HCT116 (cell line): Measurements from ENCODE around the gene KY. TPM values are rescaled to one million over a fixed set of nuclear protein-coding genes. Genes with fewer than 3 reads are reported as not detected.

ENCODE experiments used
- ATAC-seq: fragments of 200-7000 bp; cut with Tn5 transposase; 2 replicates; pipeline ENCODE4 v1.9.1; 2020; ENCODE audit warnings: mild to moderate bottlenecking, moderate library complexity
- BruUV-seq: library from RNA; stranded (reverse); fragments of 400-500 nt; replicated peaks from 2 replicates; lab custom pipeline; 2021; lab: Mats Ljungman, UMichigan
- CTCF ChIA-PET: fragments of 300-600 bp; sonication (Branson Sonifier 250); formaldehyde crosslinking; loops from one replicate; lab custom pipeline; 2021; ENCODE audit warnings: antibody characterized with exemption; lab: Charles Lee
- POLR2A ChIA-PET: fragments of 300-600, 350-600 bp; sonication (Branson Sonifier 250); formaldehyde crosslinking; loops from one replicate; lab custom pipeline; 2021; ENCODE audit warnings: antibody characterized with exemption; lab: Charles Lee
- RAD21 ChIA-PET, 2 experiments: fragments of 300-600 bp; sonication (Branson Sonifier 250); formaldehyde crosslinking; loops; one replicate each; lab custom pipeline; 2023; ENCODE audit warnings: low total read pairs in 2 of 2; ENCODE audit not compliant: uncharacterized antibody in 2 of 2, unreplicated experiment in 2 of 2, low non-redundant PET in 1 of 2; lab: Charles Lee
- DNase-seq: peaks from one replicate; pipeline ENCODE4 v3.0.0-alpha.2; 2010; ENCODE audit warnings: low read depth, low spot score
- H2AFZ ChIP-seq: fragments of 200-600 bp; shearing (Covaris generic), sonication (generic); 2 replicates; pipeline ENCODE4 v1.6.1; 2017; ENCODE audit warnings: low read depth, mixed run types, mixed read lengths, antibody characterized with exemption, low read length; ENCODE audit not compliant: poor library complexity, severe bottlenecking
- H3K27ac ChIP-seq: 2 replicates; pipeline ENCODE4 v1.5.1; 2012; ENCODE audit warnings: low read depth, low read length
- H3K27me3 ChIP-seq: fragments of 200-600 bp; sonication (generic); 2 replicates; pipeline ENCODE4 v1.6.1; 2016; ENCODE audit warnings: mixed run types, low read length, mixed read lengths; ENCODE audit not compliant: insufficient read depth
- H3K36me3 ChIP-seq, 2 experiments: fragments of 200-500 bp in 1 of 2; fragments of 200-600 bp in 1 of 2; sonication (Bioruptor generic) in 1 of 2; sonication (generic) in 1 of 2; 2 replicates each; pipeline versions ENCODE4 v1.5.1 to v1.6.1; 2014 to 2016; ENCODE audit warnings: low read length in 2 of 2, inconsistent platforms in 1 of 2, mixed read lengths in 1 of 2, mixed run types in 1 of 2; ENCODE audit not compliant: insufficient read depth in 2 of 2, control insufficient read depth in 1 of 2
- H3K4me1 ChIP-seq, 2 experiments: fragments of 200-600 bp in 1 of 2; sonication (generic) in 1 of 2; 2 replicates each; pipeline versions ENCODE4 v1.5.1 to v1.6.1; 2012 to 2017; ENCODE audit warnings: low read length in 2 of 2, inconsistent platforms in 1 of 2, mild to moderate bottlenecking in 1 of 2, mixed read lengths in 1 of 2, mixed run types in 1 of 2, moderate library complexity in 1 of 2; ENCODE audit not compliant: insufficient read depth in 2 of 2, control insufficient read depth in 1 of 2
- H3K4me2 ChIP-seq: fragments of 200-600 bp; sonication (generic); 2 replicates; pipeline ENCODE4 v1.6.1; 2017; ENCODE audit warnings: mixed run types, low read length, mixed read lengths
- H3K4me3 ChIP-seq, 2 experiments: fragments of 200-600 bp in 1 of 2; sonication (generic) in 1 of 2; replicated peaks in 1 of 2; 2 replicates each; pipeline ENCODE4 v1.5.1; 2011 to 2016; ENCODE audit warnings: low read length in 2 of 2, control low read depth in 1 of 2, low read depth in 1 of 2, mild to moderate bottlenecking in 1 of 2, mixed read lengths in 1 of 2, mixed run types in 1 of 2
- H3K79me2 ChIP-seq: fragments of 200-600 bp; sonication (generic); 2 replicates; pipeline ENCODE4 v1.6.1; 2017; ENCODE audit warnings: mild to moderate bottlenecking, mixed run types, low read length, moderate library complexity, mixed read lengths; ENCODE audit not compliant: insufficient read depth
- H3K9ac ChIP-seq: fragments of 200-600 bp; sonication (generic); 2 replicates; pipeline ENCODE4 v1.6.1; 2016; ENCODE audit warnings: low read length, mixed read lengths
- H3K9me2 ChIP-seq: fragments of 200-600 bp; sonication (generic), shearing (Covaris generic); 2 replicates; pipeline ENCODE4 v1.6.1; 2017; ENCODE audit warnings: mixed run types, mild to moderate bottlenecking, moderate library complexity; ENCODE audit not compliant: insufficient read depth
- H3K9me3 ChIP-seq, 2 experiments: fragments of 200-500 bp in 1 of 2; fragments of 200-600 bp in 1 of 2; sonication (Bioruptor generic) in 1 of 2; sonication (generic) in 1 of 2; 2 replicates each; pipeline ENCODE4 v1.6.1; 2014 to 2017; ENCODE audit warnings: low read length in 2 of 2, mixed read lengths in 2 of 2, inconsistent platforms in 1 of 2, low read depth in 1 of 2, mild to moderate bottlenecking in 1 of 2, mixed run types in 1 of 2, moderate library complexity in 1 of 2; ENCODE audit not compliant: control insufficient read depth in 1 of 2, insufficient read depth in 1 of 2
- H4K20me1 ChIP-seq: fragments of 200-600 bp; sonication (generic), shearing (Covaris generic); 2 replicates; pipeline ENCODE4 v1.6.1; 2017; ENCODE audit warnings: mixed run types, mild to moderate bottlenecking, moderate library complexity; ENCODE audit not compliant: insufficient read depth
- CEBPB ChIP-seq: IDR thresholded peaks from 2 replicates; pipeline ENCODE4 v1.6.1; 2012; ENCODE audit warnings: low read depth
- CTCF ChIP-seq, 3 experiments: fragments of 200-600 bp in 1 of 3; sonication (generic) in 1 of 3; IDR thresholded peaks in 2 of 3; conservative IDR thresholded peaks in 1 of 3; 2 replicates each; pipeline ENCODE4 v1.5.1; 2012 to 2017; ENCODE audit warnings: low read depth in 2 of 3, low read length in 2 of 3, antibody characterized with exemption in 1 of 3, borderline replicate concordance in 1 of 3, control low read depth in 1 of 3, mild to moderate bottlenecking in 1 of 3, mixed read lengths in 1 of 3, mixed run types in 1 of 3, moderate library complexity in 1 of 3; ENCODE audit not compliant: insufficient read depth in 1 of 3
- EZH2 ChIP-seq: fragments of 200-600 bp; sonication (generic); IDR thresholded peaks from 2 replicates; pipeline ENCODE4 v1.6.1; 2017; ENCODE audit warnings: antibody characterized with exemption, mixed run types
- MAX ChIP-seq: IDR thresholded peaks from 2 replicates; pipeline ENCODE4 v1.6.1; 2012
- POLR2A ChIP-seq: IDR thresholded peaks from 2 replicates; pipeline ENCODE4 v1.7.0; 2011; ENCODE audit warnings: borderline replicate concordance; ENCODE audit not compliant: insufficient read depth, insufficient read length; ENCODE audit errors: extremely low read depth
- POLR2AphosphoS5 ChIP-seq: IDR thresholded peaks from 2 replicates; pipeline ENCODE4 v1.6.1; 2011; ENCODE audit warnings: mild to moderate bottlenecking, low read depth, low read length, moderate library complexity
- RAD21 ChIP-seq: IDR thresholded peaks from 2 replicates; pipeline ENCODE4 v1.6.1; 2012; ENCODE audit warnings: low read depth, mild to moderate bottlenecking
- SIN3A ChIP-seq: IDR thresholded peaks from 2 replicates; pipeline ENCODE4 v1.6.1; 2012; ENCODE audit warnings: low read depth
- SRF ChIP-seq: IDR thresholded peaks from 2 replicates; pipeline ENCODE4 v1.6.1; 2012; ENCODE audit warnings: low read depth
- TCF7L2 ChIP-seq: IDR thresholded peaks from 2 replicates; pipeline ENCODE4 v1.7.0; 2011; ENCODE audit warnings: borderline replicate concordance, inconsistent platforms; ENCODE audit not compliant: insufficient read depth, insufficient read length; ENCODE audit errors: extremely low read depth
- YY1 ChIP-seq: IDR thresholded peaks from 2 replicates; pipeline ENCODE4 v1.6.1; 2011; ENCODE audit warnings: low read length, low read depth, moderate library complexity, mild to moderate bottlenecking; ENCODE audit not compliant: insufficient replicate concordance; ENCODE audit errors: extremely low read depth
- ZBTB33 ChIP-seq: IDR thresholded peaks from 2 replicates; pipeline ENCODE4 v1.6.1; 2011; ENCODE audit warnings: mild to moderate bottlenecking, low read length, moderate library complexity; ENCODE audit not compliant: insufficient replicate concordance; ENCODE audit errors: extremely low read depth
- intact Hi-C: fragments of 100-400 bp; cut with micrococcal nuclease; formaldehyde crosslinking; loops from 2 replicates; pipeline ENCODE4 v1.10.0; 2022
- total RNA-seq: library from RNA; stranded (reverse); gene quantifications from one replicate; pipeline ENCODE4 v1.2.1, GENCODE V29; 2021; ENCODE audit not compliant: unreplicated experiment

The KY gene
- total RNA-seq, 1 experiment from 2014 or later, result not detected

- no peak for DNase-seq
- H3K4me2 ChIP-seq, result no peak overlapping the region
- ChIA-PET POLR2A (no interaction called here), RAD21 (no interaction called here), CTCF (no interaction called here)
- no peaks in the 10 kb centered on the region for H3K9me2 ChIP-seq
- no peaks in the 10 kb centered on the region for H3K36me3 ChIP-seq
- intact Hi-C loops, result no loop called here
- no TSS peak for BruUV-seq
- ATAC-seq, result no peak
- H3K27me3 ChIP-seq, result no peaks in the 10 kb centered on the region
- no peak overlapping the region for H2AFZ ChIP-seq
- no peaks in the 10 kb centered on the region for H4K20me1 ChIP-seq
- H3K4me3 ChIP-seq, result no peak overlapping the region
- no peaks in the 10 kb centered on the region for H3K9me3 ChIP-seq
- no peaks in the 10 kb centered on the region for H3K4me1 ChIP-seq
- no peak overlapping the region for H3K27ac ChIP-seq
- TF ChIP-seq SIN3A (no peak), ZBTB33 (no peak)
- H3K79me2 ChIP-seq, result no peaks in the 10 kb centered on the region
- no peak overlapping the region for H3K9ac ChIP-seq
Measured at GRCh38 chr3:134644731-134645514, 5.9 kb downstream of the KY start.

GRCh38 chr3:134643150-134643675, 7.6 kb downstream of the KY start:
- Histone ChIP-seq H3K4me2 (no peak overlapping the region), H3K79me2 (no peaks in the 10 kb centered on the region), H2AFZ (no peak overlapping the region), H3K9me3 (no peaks in the 10 kb centered on the region), H3K9ac (no peak overlapping the region), H4K20me1 (no peaks in the 10 kb centered on the region), H3K4me1 (no peaks in the 10 kb centered on the region), H3K27me3 (no peaks in the 10 kb centered on the region), H3K36me3 (no peaks in the 10 kb centered on the region), H3K4me3 (no peak overlapping the region), H3K27ac (no peak overlapping the region), H3K9me2 (no peaks in the 10 kb centered on the region)
- BruUV-seq, result no TSS peak
- ChIA-PET CTCF (no interaction called here), POLR2A (no interaction called here), RAD21 (no interaction called here)
- DNase-seq (no peak), ATAC-seq (no peak)
- intact Hi-C loops, result no loop called here
- TF ChIP-seq POLR2AphosphoS5 (no peak), YY1 (no peak), RAD21 (no peak), MAX (no peak), EZH2 (no peak), POLR2A (no peak), TCF7L2 (no peak), CEBPB (no peak), SRF (no peak), CTCF (IDR thresholded peaks at IDR 0.05 in 2 of 3, conservative IDR thresholded peaks at IDR 0.05 in 1 of 3; ENCODE audit: borderline replicate concordance in 1 of 3, insufficient read depth in 1 of 3, low read depth in 2 of 3, low read length in 2 of 3) (no peak)
